H1 (cell line): ENCODE measurements around the gene CDH12. TPM values are rescaled to one million over a fixed set of nuclear protein-coding genes. Genes with fewer than 3 reads are reported as not detected.

Source experiments
- BACH1 ChIP-seq: IDR thresholded peaks from 2 replicates; pipeline ENCODE4 v1.6.1; 2012; ENCODE audit warnings: low read length, improper control_type of control experiment
- CHD7 ChIP-seq: fragments of 300-600 bp; sonication (generic); IDR thresholded peaks from 2 replicates; pipeline ENCODE4 v1.7.1; 2012; ENCODE audit warnings: low read length, moderate library complexity, mild to moderate bottlenecking, inconsistent platforms; ENCODE audit not compliant: insufficient replicate concordance
- CTCF ChIP-seq, 3 experiments: IDR thresholded peaks; 1 replicate in 2 of 3; 2 replicates in 1 of 3; pipeline versions ENCODE4 v1.5.1 to v1.6.1; 2011; ENCODE audit warnings: low read length in 3 of 3, mild to moderate bottlenecking in 3 of 3, inconsistent platforms in 2 of 3, low read depth in 1 of 3, moderate library complexity in 1 of 3; ENCODE audit not compliant: insufficient read depth in 1 of 3; ENCODE audit errors: control extremely low read depth in 1 of 3
- NANOG ChIP-seq: IDR thresholded peaks from 2 replicates; pipeline ENCODE4 v1.6.1; 2011; ENCODE audit warnings: low read length, low read depth, mild to moderate bottlenecking, inconsistent platforms; ENCODE audit not compliant: insufficient read depth, poor library complexity, severe bottlenecking
- NRF1 ChIP-seq: IDR thresholded peaks from 2 replicates; pipeline ENCODE4 v1.6.1; 2011; ENCODE audit warnings: mild to moderate bottlenecking, low read depth, low read length, improper control_type of control experiment
- SAP30 ChIP-seq: fragments of 300-600 bp; sonication (generic); IDR thresholded peaks from 2 replicates; pipeline ENCODE4 v1.7.1; 2012; ENCODE audit warnings: low read length, moderate library complexity, mild to moderate bottlenecking, inconsistent platforms; ENCODE audit not compliant: insufficient read depth, insufficient replicate concordance
- USF2 ChIP-seq: IDR thresholded peaks from 2 replicates; pipeline ENCODE4 v1.6.1; 2011; ENCODE audit warnings: low read length, improper control_type of control experiment
- polyA plus RNA-seq, 7 experiments: library from polyadenylated mRNA; depleted of rRNA in 3 of 7; stranded (reverse) in 5 of 7; unstranded in 2 of 7; fragments of >200 nt in 5 of 7; fragments of 200-250 nt in 2 of 7; gene quantifications; 1 replicate in 5 of 7; 2 replicates in 1 of 7; 4 replicates in 1 of 7; pipeline versions ENCODE4 v1.2.1 to v1.2.3, GENCODE V29; 2011 to 2013; ENCODE audit warnings: missing spikeins in 2 of 7, mixed read lengths in 2 of 7
- total RNA-seq: library from RNA; stranded (reverse); fragmentation: NEBNext Ultra II Directional; extraction: Animal tissue kit (Norgen Biotek cat#: 25700); gene quantifications from 2 replicates; pipeline ENCODE4 v1.2.1, GENCODE V29; 2021

Gene CDH12
- total and polyA plus RNA-seq, 2 of the 8 experiments (the other 6 are each of a cell fraction or from before 2014, with no cell fraction given): 0.03 TPM; not detected in 1

- TF ChIP-seq CHD7 (no peak), CTCF (IDR thresholded peaks at IDR 0.05; ENCODE audit: control extremely low read depth in 1 of 3, insufficient read depth in 1 of 3, low read depth in 1 of 3, low read length in 3 of 3) (no peak), USF2 (no peak), BACH1 (no peak), SAP30 (no peak), NANOG (no peak), NRF1 (no peak)
Observed at GRCh38 chr5:22351178-22351577, 502.0 kb downstream of the CDH12 start (continued).
